Hippocampal formation (tissue), 2 donors: ENCODE measurements around the gene WDR1.
A peak's percentile ranks its signal among the peaks of the same experiment; 100 is the strongest.

ENCODE experiments used
- DNase-seq, 2 donors: peaks; one replicate each; lab custom pipeline; 2025; lab: John Stamatoyannopoulos, UW

WDR1 gene

DNA sequence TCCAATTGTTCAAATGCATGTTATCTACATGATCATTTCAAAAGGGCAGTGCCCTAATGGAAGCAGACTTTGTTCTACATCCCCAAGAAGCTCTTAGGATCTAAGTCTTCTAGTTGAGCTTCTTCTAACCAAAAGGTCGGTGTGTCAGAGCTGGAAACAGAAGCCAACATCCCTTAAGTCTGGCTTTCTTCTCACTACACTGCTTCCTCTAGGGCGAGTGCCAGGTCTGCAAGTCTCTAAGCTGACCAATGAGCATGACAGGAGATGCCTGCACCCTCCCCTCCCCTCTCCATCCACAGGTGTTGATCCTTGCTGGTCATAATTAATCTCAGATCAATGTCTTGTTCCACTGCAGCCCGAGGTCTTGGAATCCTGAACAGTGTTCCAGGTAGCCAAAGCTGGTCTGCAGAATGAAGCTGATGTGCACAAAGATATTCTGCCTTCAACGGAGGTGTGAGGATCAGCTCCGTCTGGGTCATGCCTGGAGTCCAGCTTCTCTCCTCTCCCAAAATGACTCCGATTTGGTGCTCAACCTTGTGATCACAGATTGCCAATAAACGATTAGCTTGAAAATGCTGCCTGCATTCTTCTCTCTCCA, 44.1 kb downstream of the WDR1 start:
- no peak for DNase-seq

DNA sequence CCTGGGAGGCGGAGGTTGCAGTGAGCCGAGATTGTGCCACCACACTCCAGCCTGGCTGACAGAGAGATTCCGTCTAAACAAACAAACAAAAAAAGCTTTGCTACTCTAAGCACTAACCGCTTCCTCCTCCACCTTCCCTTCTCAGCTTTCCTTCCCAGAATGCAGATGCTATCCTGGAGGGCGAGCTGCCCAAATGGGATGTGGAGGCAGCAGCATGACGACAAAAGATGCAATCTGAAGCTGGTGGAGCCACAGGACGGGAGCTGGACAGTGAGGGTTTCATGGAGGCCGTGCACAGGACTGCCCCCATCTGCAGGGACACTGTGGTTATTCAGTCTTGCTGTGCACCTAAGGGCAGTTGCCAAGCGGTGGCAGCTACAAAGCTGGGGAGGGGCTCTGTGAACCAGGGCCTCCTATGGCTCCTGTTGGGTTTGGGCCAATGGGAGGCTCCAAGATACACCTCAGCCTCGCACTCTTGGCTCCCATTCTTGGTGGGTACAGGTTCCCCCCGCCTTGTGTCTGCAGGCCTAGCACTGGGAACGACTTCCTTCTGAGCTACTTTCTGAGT, 47.4 kb downstream of the WDR1 start:
- no peak for DNase-seq

DNA sequence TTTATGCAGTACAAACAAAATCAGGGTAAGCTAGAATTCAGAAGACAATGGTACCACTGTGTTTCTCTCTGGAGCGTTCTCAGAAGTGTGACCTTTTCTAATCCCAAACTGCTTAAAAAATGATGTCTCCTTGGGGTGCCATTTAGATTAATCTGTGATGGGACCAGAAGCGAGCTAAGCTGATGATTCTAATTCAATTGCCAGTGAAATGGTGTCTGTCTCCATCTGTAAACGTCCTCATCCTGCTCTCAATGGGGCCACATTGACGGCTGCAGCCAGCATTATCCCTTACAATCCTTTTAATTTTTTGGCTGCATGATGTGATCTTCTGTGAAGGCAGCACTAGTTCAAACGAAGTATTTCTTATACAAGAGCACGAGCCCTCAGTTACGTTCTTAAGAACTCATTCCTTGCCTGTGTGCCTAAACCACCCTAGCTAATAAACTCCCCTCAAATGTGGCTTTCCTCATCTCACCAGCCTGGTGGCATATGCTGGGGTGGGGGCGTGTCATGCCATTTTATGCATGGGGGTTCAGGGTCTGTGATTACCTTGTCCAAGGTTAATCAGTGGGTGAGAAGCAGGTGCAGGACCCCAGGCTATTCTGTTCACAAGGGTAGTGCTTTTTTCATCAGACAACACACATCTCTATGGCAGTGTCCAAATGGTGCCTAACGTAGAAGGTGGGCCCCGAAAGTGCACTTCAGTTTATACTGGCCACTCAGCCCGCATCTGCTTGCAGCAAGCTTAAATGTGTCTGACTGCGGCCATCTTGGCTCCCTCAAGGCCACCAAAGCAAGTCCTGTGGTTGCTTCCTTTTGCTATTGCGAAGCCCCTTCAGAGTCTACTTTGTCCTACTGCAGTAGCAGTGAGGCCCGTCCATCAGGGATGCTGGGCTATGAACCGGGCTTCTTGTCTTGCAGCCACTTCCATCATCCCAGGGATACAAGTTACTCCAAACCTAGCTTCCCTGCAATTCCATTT, 49.6 kb downstream of the WDR1 start:
- no peak for DNase-seq

DNA sequence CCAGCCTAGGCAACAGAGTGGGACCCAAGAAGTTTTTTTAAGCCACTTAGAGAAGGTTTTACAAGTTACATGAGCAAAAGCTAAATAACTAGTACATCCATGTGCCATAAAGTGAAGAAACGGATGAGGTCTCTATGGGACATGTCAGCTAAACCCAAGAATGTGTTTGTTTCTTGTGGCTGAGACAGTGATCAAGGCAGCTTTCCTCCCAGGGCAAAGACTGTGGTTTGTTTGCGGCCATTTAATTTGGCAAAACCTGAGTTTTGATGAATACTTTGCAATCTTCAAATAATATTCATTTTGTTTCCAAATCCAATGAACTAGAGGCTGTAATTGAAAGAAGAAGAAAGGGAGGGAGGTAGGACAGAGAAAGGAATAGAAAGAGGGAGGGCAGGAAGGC, 50.4 kb downstream of the WDR1 start:
- no peak for DNase-seq

DNA sequence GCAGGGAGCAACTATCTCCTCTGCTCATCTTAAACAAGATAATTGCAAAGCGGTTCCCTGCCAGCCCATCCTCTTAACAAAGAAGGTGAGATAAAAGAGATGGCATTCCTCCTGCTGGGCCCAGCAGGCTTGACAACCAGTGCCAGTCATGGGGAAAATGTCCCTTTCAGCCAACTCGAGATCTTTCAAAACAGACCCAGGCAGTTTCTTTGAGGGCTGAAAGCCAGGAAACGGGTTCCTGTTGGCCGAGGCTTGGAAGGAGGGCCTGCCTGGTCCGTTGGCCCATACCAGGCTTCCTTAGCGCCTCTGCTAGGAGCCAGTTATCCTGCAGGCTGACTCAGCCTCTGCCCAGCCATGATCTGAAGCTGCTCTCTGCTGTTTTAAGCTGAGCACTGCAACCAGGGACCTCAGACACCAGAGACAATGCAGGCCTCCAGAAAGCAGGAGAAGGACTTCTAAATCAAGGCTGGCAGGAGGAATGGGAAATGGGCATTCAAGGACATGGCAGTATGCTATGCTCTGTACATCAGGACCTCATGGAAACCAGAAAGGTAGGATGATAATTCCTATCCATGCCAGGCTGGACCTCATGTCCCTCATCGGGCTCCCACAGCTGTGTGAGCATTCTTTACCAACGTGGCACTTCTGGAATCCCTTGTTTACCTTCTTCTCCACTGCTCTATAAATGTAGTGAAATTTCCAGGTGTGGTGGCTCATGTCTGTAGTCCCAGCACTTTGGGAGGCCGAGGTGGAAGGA, 52.9 kb downstream of the WDR1 start:
- DNase-seq: peak; percentile 80 to 81

DNA sequence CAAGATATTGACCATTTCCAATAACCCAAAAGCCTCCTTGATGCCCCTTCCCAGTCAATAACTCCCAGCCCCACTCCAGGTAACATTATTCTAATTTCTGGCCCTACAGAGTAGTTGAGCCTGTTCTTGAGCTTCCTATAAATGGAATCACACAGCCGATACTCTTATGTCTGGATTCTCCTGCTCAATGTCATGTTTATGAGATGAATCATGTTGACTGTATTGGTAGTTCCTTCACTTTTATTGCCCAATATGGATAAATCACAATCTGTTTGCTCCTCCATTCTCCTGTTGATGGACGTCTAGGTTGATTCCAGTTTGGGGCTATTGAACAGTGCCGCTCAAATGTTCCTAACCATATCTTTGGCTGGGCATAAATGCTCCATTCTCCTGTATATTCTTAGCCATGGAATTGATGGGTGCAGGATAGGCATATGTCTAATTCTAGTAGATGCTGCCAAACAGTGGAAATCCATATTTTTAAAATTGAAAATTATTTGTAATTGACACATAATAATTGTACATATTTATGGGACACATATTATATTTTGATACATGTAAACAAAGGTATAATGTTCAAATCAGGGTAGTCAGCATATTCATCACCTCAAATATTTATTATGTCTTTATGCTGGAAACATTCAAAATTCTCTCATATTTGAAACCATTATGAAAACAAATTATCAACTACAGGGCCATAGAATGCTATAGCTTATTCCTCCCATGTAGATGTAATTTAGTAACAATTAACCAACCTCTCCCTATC, 54.8 kb downstream of the WDR1 start:
- no peak for DNase-seq

DNA sequence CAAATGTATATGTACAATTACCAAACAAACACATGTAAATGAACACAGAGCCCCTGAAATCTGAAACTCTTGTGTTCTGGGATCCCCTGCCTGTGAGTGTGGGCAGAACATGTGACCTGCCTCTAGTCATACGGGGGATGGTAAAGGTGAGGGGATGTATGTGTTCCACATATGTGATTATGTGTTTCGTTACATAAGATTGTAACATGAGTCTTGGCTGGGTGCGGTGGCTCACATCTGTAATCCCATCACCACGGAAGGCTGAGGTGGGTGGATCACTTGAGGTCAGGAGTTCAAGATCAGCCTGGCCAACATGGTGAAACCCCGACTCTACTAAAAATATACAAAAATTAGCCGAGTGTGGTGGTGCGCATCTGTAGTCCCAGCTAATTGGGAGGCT, 58.2 kb downstream of the WDR1 start:
- no peak for DNase-seq

DNA sequence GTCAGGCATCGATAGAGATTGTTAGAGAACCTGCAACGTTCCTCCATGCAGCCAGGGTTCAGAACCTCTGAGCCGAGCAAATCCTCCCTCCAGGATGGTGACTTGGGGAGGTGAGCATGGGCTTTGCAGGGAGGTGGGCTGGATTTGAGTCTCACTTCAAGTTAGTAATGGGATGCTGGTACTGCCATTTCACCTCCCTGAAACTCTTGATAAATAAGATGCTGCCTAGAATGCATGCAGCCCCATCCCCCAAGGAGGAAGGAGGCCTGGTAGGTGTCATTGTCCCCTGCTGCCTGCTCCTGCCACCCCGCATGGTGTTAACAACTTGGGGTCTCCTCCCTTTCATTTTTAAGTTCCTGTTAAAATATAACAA, 59.6 kb downstream of the WDR1 start:
- DNase-seq: no peak

DNA sequence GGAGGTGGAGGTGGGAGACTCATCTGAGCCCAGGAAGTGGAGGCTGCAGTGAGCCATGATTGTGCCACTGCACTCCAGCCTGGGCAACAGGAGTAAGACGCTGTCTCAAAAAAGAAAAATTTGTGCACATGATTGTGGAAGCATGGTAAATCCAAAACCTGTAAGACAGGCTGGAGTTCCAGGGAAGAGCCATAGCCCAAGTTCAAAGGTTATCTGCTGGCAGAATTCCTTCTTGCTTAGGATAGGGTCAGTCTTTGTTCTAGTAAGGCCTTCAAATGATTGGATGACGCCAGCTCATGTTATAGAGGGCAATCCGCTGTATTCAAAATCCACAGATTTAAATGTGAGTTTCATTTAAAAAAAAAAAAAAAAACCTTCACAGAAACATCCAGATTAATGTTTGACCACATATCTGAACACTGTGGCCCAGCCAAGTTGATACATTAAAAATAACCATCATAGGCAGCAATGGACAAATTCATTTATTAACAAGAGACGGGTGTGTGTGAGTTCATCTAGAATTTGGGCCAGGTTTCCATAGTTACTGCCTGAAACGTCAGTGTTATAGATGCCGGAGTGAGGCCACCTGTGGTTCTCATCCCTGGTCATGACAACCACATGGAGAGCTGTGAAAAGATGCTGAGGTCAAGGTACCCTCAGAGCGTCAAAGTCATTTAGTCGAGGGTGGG, 60.1 kb downstream of the WDR1 start:
- no peak for DNase-seq

DNA sequence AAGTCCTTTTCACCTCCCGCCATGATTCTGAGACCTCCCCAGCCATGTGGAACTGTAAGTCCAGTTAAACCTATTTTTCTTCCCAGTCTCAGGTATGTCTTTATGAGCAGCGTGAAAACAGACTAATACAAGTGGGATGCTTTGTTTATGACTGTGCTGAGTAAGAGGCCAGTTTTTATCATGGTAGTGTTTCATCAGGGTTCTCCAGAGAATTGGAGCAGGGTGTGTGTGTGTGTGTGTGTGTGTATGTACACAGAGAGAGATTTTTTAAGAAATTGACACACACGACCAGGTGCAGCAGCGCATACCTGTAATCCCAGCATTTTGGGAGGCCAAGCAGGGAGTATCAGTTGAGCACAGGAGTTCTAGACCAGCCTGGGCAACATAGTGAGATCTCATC, 60.7 kb downstream of the WDR1 start:
- no peak for DNase-seq

DNA sequence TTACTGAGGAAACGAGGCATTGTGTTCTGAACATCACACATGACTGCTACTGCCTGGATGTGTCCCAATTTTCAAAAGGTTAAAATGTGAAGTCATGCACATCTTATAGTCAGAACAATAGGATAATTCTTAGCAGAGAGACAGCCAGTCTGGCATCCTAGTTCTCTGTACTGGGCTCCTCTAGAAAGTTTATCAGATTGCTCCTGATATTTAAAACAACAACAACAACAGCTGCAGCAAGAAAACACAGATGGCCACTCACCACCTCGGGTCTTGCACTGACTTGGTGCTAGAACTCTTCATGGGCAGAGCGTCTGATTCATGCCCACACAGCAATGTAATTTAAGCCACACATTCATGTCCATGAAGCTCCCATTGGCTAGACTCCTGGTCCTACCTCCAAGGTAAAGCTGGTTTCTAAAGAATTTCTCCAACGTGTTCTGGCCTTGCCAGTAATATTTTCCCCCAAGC, 62.0 kb downstream of the WDR1 start:
- DNase-seq: no peak

DNA sequence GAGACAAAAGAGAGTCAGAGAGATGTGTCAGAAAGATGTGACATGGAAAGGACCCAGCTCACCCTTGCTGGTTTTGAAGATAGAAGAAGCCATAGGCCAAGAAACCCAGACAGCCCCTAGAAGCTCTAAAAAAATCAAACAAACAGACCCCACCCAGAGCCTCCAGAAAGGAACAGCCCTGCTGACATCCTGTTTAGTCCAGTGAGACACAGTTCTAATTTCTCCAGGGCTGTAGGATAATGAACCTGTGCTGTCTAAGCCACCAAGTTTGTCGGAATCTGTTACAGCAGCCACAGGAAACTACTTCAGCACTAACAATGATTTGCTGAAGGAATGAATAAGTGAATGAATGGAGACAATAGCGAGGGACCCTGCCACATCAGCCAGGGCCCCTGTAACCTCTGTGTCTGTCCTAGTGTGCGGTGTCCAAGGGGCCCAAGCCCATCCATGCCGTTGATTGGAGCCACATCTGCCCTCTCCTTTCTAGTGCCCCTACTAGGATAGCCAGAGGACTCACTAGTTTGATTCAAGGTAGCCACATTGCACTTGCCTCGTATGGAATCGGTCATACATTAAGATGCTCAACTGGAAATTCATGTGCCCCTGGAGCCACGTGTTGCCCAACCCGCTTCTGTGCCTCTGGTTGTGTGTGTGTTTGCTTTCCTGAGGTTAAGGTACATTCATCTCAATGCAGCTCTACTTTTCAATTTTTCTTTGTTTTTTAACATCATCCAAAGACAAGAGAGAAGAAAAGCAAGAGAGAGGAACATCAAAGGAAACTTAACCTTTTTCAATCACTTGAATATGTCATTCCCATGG, 62.8 kb downstream of the WDR1 start:
- DNase-seq: no peak

DNA sequence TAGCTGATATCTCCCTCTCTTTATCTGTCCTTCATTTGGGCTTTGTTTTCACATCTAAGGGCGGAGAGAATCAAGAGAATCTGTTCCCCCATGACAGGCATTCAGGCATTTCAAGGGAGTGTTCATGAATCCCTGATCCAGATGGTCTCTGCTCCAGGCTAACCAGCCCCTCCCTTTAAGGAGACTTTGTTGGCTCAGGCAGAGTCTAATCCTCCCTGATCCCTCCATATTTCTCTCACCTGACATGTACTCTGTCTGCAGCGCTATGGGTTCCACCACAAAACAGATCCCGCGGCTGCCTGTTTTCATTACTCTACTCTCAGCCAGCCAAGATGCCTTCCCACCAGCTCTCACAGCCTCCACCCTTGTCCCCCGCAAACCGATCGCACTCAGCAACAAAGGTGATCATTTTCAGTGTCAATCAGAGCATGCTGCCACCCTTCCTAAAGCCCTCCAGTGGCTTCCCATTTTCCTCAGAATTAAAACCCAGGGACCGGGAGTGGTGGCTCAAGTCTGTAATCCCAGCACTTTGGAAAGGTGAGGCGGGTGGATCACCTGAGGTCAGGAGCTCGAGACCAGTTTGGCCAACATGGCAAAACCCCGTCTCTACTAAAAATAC, 65.0 kb downstream of the WDR1 start:
- no peak for DNase-seq

DNA sequence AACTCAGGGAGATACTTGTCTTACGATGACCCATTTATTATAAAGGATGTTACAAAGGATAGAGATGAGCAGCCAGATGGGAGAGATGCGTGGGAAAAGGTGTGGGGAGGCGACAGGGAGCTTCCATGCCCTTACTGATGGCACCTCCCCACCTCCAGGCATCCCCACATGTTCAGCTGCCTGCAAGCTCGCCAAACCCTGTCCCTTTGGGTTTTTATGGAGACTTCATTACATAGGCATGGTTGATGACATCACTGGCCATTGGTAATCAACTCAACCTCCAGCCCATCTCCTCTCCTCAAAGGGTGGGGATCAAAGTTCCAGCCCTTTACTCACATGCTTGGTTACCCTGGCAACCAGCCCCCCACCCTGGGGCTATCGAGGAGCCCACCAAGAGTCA, 65.9 kb downstream of the WDR1 start:
- DNase-seq: no peak

DNA sequence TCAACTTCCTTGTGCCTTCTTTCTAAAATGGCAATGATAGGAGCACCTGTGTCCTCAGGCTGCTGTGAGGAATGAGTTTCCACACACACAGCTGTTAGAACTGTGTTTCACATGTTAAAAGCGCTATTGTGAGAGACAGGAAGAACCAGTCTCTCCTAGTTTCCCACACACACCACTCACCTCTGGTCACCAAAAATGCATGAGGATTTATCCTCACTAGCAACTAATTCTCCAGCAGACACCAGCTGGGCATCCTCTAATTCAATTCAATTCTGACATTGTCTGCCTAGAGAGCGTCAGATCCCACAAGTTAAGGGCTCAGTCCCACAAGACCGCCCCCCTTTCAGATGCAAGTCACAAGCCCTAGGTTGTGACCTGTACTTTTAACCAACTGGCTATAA, 66.3 kb downstream of the WDR1 start:
- DNase-seq: no peak

DNA sequence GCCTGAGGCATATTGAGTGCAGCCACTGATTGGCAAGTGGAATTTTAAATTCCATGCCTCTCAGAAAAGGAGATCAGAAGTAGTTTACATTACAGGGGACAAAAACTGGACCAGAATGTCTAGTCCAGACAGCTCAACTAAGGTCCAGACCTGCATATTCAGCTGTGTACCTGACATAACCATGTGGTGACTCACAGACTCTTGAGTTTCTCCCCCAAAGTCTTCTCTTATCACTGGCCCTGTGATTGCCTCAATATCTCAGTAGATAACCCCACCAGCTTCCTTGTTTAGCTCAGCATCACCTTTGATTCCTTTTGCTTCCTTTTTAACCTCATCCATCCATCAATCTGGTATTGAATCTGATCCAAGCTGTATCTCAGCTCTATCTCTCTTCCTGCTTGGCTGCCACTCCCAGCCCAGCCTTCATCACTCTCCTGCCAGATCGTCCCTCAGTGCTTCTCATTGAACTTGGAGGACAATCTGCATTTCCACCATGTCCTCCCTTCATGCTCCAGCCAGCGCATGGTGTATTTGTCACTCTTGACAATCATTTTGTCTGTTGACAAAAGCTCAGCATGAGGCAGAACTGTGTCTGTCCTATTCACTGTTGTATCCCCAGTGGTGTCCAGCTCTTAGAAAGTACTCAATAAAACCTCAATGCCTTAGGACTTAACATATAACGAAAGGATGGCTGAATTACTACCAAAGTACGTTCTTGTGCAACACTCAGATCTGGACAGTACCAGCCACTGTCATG, 67.5 kb downstream of the WDR1 start:
- no peak for DNase-seq

DNA sequence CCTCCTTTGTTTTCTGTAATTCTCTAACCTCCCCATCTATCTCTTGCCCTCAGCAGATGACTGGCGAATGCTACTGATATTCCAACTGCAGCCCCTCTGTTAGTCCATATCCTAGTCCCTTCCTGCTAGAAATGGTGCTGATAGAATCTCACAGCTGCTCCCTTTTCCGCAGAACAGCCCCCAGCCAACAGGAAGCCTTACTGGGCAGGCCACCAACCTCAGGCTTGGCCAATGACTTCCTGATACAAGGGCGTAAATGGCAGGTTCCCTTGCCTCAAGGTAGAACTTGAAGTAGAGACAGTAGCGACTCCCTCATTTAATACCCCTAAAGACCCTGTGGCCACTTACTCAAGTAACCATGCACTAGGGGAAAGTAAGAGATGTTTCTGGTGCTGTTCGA, 68.6 kb downstream of the WDR1 start:
- no peak for DNase-seq

DNA sequence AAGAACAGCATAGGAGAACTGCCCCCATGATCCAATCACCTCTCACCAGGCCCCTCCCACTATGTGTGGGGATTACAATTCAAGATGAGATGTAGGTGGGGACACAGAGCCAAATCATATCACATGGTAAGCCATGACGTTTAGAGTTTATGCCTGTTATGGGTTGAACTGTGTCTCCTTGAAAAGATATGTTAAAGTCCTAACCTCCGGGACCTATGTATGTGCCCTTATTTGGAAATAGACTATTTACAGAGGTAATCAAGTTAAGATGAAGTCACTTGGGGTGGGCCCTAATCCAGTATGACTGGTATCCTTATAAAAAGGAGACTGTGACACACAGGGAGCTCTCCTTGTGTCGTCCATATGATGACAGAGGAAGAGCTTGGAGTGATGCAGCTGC, 70.1 kb downstream of the WDR1 start:
- no peak for DNase-seq

DNA sequence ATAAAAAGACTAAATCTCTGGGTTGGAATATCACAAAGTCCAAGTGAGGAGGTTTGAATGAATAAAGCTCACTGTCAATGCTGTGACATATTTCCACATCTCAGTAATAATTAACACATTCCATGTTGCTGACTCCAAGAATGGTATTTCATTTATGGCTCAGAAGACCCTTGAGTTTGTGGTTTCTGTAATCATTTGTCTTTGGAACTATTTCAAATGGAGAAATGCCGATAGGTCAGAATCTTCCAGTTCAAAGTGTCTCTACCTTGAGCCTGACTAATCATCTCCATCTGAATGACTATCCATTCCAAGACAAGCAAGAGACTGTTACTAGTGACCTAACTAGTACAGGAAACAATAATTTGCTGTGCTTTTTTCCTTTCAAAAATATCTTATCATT, 71.1 kb downstream of the WDR1 start:
- DNase-seq: no peak
